SK-N-SH treated with all-trans-retinoic acid at 6 μM for 48 hours (cell line): ENCODE measurements around the gene PHF20.

ENCODE experiments used
- ATAC-seq: fragments of 200-7000 bp; cut with Tn5 transposase; 3 replicates; pipeline ENCODE4 v1.9.1; 2020; ENCODE audit warnings: mild to moderate bottlenecking, moderate library complexity
- ARNTL ChIP-seq: fragments of 450-650 bp; formaldehyde crosslinking; IDR thresholded peaks from 2 replicates; pipeline ENCODE4 v1.5.0; 2020; ENCODE audit warnings: low read depth, mild to moderate bottlenecking, moderate library complexity, borderline replicate concordance
- BACH2 ChIP-seq: fragments of 250-450 bp; sonication (Bioruptor Pico); IDR thresholded peaks from 2 replicates; pipeline ENCODE4 v1.9.0; 2021; ENCODE audit warnings: mild to moderate bottlenecking, borderline replicate concordance
- CREB5 ChIP-seq: fragments of 250-450 bp; sonication (Bioruptor Pico); IDR thresholded peaks from 2 replicates; pipeline ENCODE4 v1.5.1; 2020; ENCODE audit warnings: low read depth, mild to moderate bottlenecking, moderate library complexity
- CSDC2 ChIP-seq: fragments of 250-450 bp; sonication (Bioruptor Pico); IDR thresholded peaks from 2 replicates; pipeline ENCODE4 v1.5.0; 2020; ENCODE audit warnings: mild to moderate bottlenecking, moderate library complexity
- CSRNP3 ChIP-seq: fragments of 250-450 bp; sonication (Bioruptor Pico); IDR thresholded peaks from 2 replicates; pipeline ENCODE4 v1.5.1; 2021; ENCODE audit warnings: mild to moderate bottlenecking, moderate library complexity
- ESRRG ChIP-seq: fragments of 250-450 bp; sonication (Bioruptor Pico); IDR thresholded peaks from 2 replicates; pipeline ENCODE4 v1.6.1; 2021; ENCODE audit warnings: mild to moderate bottlenecking
- GLIS3 ChIP-seq: fragments of 250-450 bp; sonication (Bioruptor Pico); IDR thresholded peaks from 2 replicates; pipeline ENCODE4 v1.5.0; 2020; ENCODE audit warnings: mild to moderate bottlenecking, moderate library complexity
- ISL1 ChIP-seq: fragments of 250-450 bp; sonication (Bioruptor Pico); IDR thresholded peaks from 2 replicates; pipeline ENCODE4 v2.1.2; 2022; ENCODE audit warnings: mild to moderate bottlenecking, moderate library complexity
- OSR1 ChIP-seq: fragments of 250-450 bp; sonication (Bioruptor Pico); IDR thresholded peaks from 2 replicates; pipeline ENCODE4 v1.8.0; 2022; ENCODE audit warnings: moderate library complexity, mild to moderate bottlenecking, inconsistent platforms
- PATZ1 ChIP-seq: fragments of 250-450 bp; sonication (Bioruptor Pico); IDR thresholded peaks from 2 replicates; pipeline ENCODE4 v1.8.0; 2020; ENCODE audit warnings: mild to moderate bottlenecking, moderate library complexity, borderline replicate concordance
- POU6F1 ChIP-seq: fragments of 250-450 bp; sonication (Bioruptor Pico); IDR thresholded peaks from 2 replicates; pipeline ENCODE4 v1.8.0; 2021; ENCODE audit warnings: low read depth, mild to moderate bottlenecking, moderate library complexity, borderline replicate concordance
- PPARA ChIP-seq: fragments of 250-450 bp; sonication (Bioruptor Pico); IDR thresholded peaks from 2 replicates; pipeline ENCODE4 v1.5.0; 2020; ENCODE audit warnings: mild to moderate bottlenecking, borderline replicate concordance
- RARB ChIP-seq: fragments of 250-450 bp; sonication (Bioruptor Pico); IDR thresholded peaks from 2 replicates; pipeline ENCODE4 v1.8.0; 2021; ENCODE audit warnings: mild to moderate bottlenecking, moderate library complexity
- SNAI2 ChIP-seq: fragments of 250-450 bp; sonication (Bioruptor Pico); IDR thresholded peaks from 2 replicates; pipeline ENCODE4 v1.5.0; 2020; ENCODE audit warnings: mild to moderate bottlenecking, moderate library complexity
- TCF4 ChIP-seq: fragments of 250-450 bp; sonication (Bioruptor Pico); IDR thresholded peaks from 2 replicates; pipeline ENCODE4 v1.8.0; 2021; ENCODE audit warnings: mild to moderate bottlenecking, moderate library complexity, borderline replicate concordance
- TOX ChIP-seq: fragments of 250-450 bp; sonication (Bioruptor Pico); IDR thresholded peaks from 2 replicates; pipeline ENCODE4 v1.8.0; 2021; ENCODE audit warnings: mild to moderate bottlenecking, moderate library complexity, borderline replicate concordance
- TSHZ2 ChIP-seq: fragments of 250-450 bp; sonication (Bioruptor Pico); IDR thresholded peaks from 2 replicates; pipeline ENCODE4 v1.5.0; 2020; ENCODE audit warnings: mild to moderate bottlenecking, moderate library complexity
- ZC3H10 ChIP-seq: fragments of 250-450 bp; sonication (Bioruptor Pico); IDR thresholded peaks from 2 replicates; pipeline ENCODE4 v1.5.1; 2021; ENCODE audit warnings: mild to moderate bottlenecking, moderate library complexity
- ZFP3 ChIP-seq: fragments of 250-450 bp; sonication (Bioruptor Pico); IDR thresholded peaks from 2 replicates; pipeline ENCODE4 v1.5.0; 2020; ENCODE audit warnings: mild to moderate bottlenecking, moderate library complexity
- ZFP30 ChIP-seq: fragments of 450-650 bp; formaldehyde crosslinking; IDR thresholded peaks from 2 replicates; pipeline ENCODE4 v1.5.0; 2022; ENCODE audit warnings: mild to moderate bottlenecking, moderate library complexity
- ZNF70 ChIP-seq: fragments of 450-650 bp; formaldehyde crosslinking; IDR thresholded peaks from 2 replicates; pipeline ENCODE4 v1.5.0; 2020; ENCODE audit warnings: mild to moderate bottlenecking, moderate library complexity
- ZNF8 ChIP-seq: fragments of 450-650 bp; formaldehyde crosslinking; IDR thresholded peaks from 2 replicates; pipeline ENCODE4 v1.5.0; 2020; ENCODE audit warnings: mild to moderate bottlenecking, moderate library complexity

The PHF20 gene

GRCh38 chr20:35801865-35802264 lies 30.1 kb downstream of the PHF20 start:
- no peak for ATAC-seq

GRCh38 chr20:35806075-35806474 lies 34.3 kb downstream of the PHF20 start:
- TF ChIP-seq CREB5 (no peak), PPARA (CRISPR knock-in tag) (no peak), TSHZ2 (CRISPR knock-in tag) (no peak), ARNTL (CRISPR knock-in tag) (no peak), ISL1 (CRISPR knock-in tag) (no peak), POU6F1 (no peak), ZFP30 (no peak), OSR1 (no peak), ZC3H10 (no peak), ESRRG (CRISPR knock-in tag) (no peak), GLIS3 (CRISPR knock-in tag) (no peak), PATZ1 (CRISPR knock-in tag) (no peak), ZFP3 (no peak), BACH2 (no peak)
- TF ChIP-seq, all 23 proteins: peak for 0
- no peak for ATAC-seq

More at GRCh38 chr20:35801865-35802264, 30.1 kb downstream of the PHF20 start:
- TF ChIP-seq TCF4 (CRISPR knock-in tag): no peak
- TF ChIP-seq, all 23 proteins: peak for 0

- TF ChIP-seq ZNF8 (no peak), PPARA (CRISPR knock-in tag) (no peak), ZFP30 (no peak), CSRNP3 (CRISPR knock-in tag) (no peak), ESRRG (CRISPR knock-in tag) (no peak), CSDC2 (CRISPR knock-in tag) (no peak), TOX (CRISPR knock-in tag) (no peak), BACH2 (no peak), ZC3H10 (no peak), GLIS3 (CRISPR knock-in tag) (no peak), OSR1 (no peak), ISL1 (CRISPR knock-in tag) (no peak), ZNF70 (CRISPR knock-in tag) (no peak), PATZ1 (CRISPR knock-in tag) (no peak), ZFP3 (no peak), RARB (CRISPR knock-in tag) (no peak), TSHZ2 (CRISPR knock-in tag) (no peak), SNAI2 (CRISPR knock-in tag) (no peak)
- no peak for ATAC-seq
Observed at GRCh38 chr20:35807877-35808276, 36.1 kb downstream of the PHF20 start.
